NCI-H2107 (cell line): ENCODE results near the gene TNS1.

Experiments
- DNase-seq: peaks from one replicate; lab custom pipeline; 2025; lab: John Stamatoyannopoulos, UW

Gene TNS1

GRCh38 chr2:217998926-217999594, 3.7 kb downstream of the TNS1 start:
- no peak for DNase-seq

DNA sequence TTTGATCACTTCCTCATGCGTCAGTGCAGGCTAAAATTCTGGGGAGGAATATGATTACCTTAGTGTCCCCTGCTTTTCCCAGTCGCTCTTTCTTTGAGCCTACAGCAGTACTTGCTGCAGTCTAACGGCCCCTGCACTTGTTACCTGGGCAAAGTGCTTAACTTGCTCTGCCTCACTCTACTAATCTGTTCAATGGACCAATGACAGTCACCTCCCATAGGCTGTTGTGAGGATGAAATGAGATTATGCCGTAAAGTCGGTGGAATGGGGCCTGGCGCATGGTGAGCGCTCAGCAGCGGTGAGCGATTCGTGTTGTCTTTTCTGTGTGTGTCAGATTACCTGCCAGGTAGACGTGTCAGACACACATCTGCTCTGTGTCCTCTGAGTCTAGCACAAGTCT, 5.3 kb downstream of the TNS1 start:
- DNase-seq, result no peak

DNA sequence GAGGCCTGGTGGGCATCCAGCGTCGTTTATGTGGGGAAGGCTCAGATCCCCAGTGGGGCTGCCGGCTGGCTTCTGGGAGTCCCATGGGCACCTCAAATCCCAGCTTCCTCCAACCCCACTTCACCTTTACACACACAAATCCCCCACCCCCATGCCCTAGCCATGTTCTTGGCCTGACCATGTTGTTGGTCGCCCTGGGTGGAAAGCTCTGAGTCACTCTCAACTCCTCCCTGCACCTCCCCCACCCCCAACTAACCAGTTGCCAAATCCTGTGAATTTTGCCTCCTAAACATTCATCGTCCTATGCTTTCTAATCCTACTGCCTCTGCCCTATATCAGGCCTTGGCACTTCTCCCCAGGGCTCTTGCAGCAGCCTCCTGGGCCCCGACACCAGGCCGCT, 6.4 kb downstream of the TNS1 start:
- DNase-seq, result no peak

- DNase-seq, result no peak
These were observed 7.0 kb downstream of the TNS1 start for GRCh38 chr2:217995731-217996231.

- DNase-seq, result no peak
These were observed 8.0 kb downstream of the TNS1 start for GRCh38 chr2:217994776-217995274.

DNA sequence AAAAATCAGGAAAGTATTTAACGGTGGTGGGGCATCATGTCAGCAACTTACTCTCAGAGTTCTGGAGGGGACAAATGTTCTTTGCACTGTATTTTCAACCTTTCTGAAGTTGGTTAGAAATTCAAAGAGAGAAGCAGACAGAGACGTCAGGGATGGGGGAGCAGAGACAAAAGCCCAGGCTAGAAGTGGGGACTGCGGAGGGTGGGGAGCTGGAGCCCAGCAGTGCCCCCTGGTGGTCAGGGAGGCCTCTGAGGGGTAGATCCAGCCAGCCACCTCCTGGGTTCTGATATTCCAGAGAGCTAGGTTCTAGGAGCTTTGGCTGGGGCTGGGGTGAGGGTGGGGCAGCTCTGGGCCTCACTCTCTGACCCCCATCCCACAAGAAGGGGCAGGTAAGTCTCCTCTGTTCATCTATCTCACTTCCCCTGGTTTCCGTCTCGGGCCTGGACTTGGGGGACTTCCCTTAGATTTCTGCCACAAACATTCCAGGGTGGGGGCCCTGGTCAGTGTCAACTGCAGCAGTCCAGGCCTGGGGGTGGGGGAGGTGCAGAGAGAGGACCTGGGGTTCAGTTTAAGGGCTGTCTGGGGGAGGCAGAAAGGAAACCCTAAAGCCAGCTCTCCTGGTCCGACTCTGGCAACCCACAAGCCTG, 8.9 kb downstream of the TNS1 start:
- no peak for DNase-seq

GRCh38 chr2:217993138-217993537, 9.7 kb downstream of the TNS1 start:
- no peak for DNase-seq

GRCh38 chr2:217992061-217992460, 10.7 kb downstream of the TNS1 start:
- DNase-seq, result no peak

DNA sequence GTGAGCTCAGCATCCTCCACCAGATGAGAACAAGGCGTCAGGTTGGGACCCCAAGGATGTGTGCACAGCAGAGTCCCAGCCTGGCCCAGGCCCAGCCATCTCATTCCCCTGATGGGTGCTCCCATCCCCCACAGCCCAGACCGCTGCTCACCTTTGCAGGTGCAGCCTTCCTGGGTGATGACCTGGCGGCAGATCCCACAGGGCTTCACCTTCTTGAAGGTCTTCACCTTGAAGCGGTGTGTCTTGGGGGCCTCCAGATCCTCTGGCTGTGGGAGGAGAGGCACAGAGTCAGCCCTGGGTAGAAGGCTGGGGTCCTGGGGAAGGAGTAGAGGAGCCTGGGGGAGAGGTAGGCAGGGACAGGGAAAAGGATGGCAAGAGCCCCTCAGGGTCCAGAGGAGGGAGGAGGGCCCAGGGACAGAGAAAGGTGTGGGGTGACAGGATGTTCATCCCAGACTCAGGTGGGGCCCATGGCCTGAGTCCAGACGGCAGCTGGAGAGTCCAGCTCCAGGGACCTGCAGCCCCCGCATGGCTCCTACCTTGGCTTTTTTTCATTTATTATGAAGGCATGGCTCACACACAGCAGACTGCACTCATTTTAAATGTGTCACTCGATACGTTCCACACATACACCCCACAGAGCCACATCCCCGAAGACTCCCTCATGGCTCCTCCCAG, 11.9 kb downstream of the TNS1 start:
- DNase-seq, result no peak

DNA sequence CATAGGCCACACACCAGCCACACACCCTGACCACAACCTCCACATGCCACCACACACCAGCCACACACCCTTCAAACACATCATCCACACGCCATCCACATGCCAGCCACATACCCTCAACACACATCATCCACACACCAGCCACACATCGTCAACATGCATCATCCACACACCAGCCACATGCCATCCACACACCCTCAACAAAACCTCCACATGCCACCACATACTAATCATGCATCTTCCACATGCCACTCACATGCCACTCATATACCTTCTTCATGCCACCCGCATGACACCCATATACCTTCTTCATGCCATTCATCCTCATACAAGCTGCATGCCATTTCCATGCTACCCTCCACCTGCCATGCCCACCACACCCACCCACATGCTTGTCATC, 12.4 kb downstream of the TNS1 start:
- no peak for DNase-seq

DNA sequence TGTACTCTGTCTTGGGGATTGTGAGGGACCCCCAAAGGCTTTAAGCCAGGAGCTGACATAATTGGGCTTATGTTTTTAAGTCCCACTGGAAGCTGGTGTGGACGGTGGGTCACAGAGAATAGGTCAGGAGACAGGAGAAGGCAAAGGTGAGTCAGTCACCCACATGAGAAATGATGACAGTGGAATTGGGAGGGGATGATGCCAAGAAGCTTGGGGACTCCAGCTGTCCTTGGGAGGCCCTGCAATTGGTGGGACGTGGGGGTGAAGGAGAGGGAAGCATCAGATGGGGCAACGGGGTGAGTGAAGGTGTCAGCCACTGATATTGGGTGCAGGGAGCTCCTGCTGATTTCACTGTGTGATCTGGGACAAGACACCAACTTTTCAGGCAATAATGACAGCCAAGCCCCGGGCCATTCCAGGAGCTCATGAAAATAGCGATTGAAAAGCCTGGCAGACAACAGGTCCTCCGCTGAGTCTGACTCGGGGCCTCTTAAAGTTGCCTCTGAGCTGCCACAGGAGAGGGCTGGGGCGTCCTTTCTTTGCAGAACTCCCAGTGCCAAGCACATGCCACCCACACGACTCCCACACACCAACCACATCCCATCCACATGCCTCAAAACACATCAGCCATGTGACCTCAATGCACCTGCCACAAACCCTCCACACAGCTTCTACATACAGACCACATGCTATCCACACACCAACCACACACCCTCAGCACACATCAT, 13.4 kb downstream of the TNS1 start:
- no peak for DNase-seq

DNA sequence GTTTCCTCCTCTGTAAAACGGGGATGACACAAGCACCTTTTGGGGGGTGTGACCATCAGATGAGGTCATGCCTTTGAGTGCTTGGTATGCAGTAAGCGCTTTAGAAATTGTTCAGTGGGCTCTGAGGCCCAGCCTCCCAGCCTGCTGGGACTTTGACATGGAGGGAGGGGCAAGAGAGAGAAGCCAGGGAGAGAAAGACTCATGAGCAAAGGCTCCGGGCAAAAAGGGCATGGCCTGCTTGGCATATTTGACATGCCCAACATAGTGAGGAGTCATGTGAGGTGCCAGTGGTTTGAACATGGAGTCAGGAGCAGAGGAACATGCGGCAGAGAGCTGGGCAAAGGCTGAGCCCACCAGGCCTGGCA, 14.0 kb downstream of the TNS1 start:
- DNase-seq, result no peak

DNA sequence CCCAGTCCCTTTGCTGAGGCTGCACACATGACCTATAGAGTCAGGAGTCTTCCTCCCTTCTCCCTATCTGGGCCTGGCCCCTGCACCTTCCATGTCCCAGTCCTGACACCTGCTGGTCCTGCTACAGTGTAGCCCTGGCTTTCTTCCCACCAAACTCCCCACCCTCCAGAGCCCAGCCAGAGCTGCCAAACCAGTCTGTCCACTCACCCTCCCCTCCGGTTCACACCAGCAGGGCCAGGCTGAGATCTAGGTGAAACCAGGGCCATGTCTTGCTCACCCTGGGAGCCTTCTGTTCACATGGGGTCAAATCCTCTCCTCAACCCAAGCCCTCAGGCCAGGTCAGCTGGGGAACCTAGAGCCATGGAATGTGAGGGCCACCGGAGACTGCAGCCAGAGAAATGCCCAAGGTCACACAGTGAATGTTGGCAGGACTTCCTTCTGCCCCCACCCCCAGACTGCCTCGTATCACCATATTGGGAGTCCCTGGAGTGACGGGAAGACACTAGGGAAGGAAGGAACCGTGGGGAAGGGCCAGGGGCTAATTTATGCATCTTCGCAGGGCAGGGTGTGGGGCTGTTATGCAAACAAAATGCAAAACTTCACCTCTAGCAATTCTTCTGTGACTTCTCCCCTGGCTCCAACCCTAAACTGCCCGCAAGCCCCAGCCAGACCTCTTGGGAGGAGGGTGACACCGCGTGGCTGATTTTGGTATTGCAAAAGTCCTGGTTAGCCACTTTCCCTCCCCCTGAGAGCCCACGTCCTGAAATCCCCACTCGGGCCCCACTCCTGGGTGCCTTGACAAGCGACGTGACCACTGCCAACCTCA, 14.6 kb downstream of the TNS1 start:
- peak; percentile 36 for DNase-seq

GRCh38 chr2:217987391-217987790, 15.4 kb downstream of the TNS1 start:
- no peak for DNase-seq

DNA sequence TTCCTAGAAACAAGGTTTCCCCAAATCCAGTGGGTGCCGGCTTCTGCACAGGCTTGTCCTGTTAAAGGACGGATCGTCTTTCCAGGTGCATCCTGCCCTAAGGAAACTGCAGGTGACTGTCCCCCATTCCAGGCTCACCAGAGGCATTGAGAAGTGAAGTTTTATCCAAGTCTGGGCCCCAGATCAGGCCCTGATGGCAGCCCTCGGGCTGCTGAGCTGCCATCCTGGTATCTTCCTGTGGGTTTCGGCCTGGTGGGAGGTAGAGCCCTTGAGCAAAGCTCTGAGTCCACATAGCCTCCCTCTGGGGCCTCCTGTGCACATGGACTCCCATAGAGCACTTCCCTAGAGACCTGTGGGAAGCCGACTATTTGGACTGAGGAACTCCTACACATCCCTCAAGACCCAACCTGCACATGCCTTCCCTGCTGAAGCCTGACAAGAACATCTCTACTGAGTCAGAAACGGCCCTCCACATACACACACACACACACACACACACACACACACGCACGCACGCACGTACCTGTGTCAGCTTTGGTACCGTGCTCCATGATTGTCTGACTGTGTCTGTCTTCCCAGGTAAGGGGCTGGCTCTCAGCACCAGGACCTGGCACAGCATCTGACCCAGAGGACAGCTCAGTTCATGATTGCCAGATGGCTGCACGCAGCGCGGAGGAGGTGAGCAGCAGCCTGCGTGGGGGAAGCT, 16.4 kb downstream of the TNS1 start:
- no peak for DNase-seq

GRCh38 chr2:217983276-217984233, 19.2 kb downstream of the TNS1 start:
- no peak for DNase-seq

- no peak for DNase-seq
These were observed 20.8 kb downstream of the TNS1 start for GRCh38 chr2:217981971-217982370.

DNA sequence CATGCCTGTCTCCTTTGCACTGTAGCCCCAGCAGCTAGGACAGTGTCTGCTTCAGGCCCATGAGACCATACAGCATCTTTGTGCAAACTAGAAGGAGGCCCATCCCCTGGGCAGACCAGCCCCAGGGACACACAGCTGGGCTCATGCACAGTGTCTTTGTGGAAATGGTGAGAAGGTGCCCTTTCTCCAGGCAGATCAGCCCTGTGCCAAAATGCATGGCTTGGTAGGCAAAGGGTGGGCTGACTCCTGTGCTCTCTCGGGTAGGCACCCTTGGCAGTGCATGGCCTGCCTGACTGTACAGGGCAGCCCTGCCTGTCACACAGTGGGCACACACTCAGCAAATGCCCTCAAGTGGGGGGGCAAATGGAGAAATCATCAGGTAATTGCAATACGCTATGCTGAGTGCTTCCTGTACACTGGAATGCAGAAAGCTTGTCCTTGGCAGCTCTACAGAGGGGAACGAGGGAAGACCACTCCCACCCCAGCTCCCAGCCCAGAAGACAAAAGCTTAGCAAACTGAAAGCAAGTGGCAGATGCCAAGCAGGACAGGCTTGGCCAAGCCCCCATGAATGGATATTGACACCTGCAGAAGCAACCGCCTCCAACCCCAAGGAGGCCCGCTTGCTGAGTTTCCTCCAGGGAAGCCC, 21.6 kb downstream of the TNS1 start:
- DNase-seq, result no peak

GRCh38 chr2:217980591-217980990, 22.2 kb downstream of the TNS1 start:
- DNase-seq, result no peak
